Epithelial cell of prostate (primary cell): ENCODE data around the gene FRMPD4.
A peak's percentile ranks its signal among the peaks of the same experiment; 100 is the strongest.
"Not testable (repeated sequence)": the region's sequence is repeated elsewhere in the genome, so short reads cannot be mapped to it uniquely, and the experiment has no call there.

Source experiments
- DNase-seq: peaks from one replicate; pipeline ENCODE4 v3.0.0-alpha.2; 2011; ENCODE audit warnings: low read depth, low spot score
- H3K27ac ChIP-seq: fragments of 450-650 bp; 2 replicates; pipeline ENCODE4 v1.5.1; 2017; ENCODE audit warnings: mild to moderate bottlenecking

FRMPD4 gene

DNA sequence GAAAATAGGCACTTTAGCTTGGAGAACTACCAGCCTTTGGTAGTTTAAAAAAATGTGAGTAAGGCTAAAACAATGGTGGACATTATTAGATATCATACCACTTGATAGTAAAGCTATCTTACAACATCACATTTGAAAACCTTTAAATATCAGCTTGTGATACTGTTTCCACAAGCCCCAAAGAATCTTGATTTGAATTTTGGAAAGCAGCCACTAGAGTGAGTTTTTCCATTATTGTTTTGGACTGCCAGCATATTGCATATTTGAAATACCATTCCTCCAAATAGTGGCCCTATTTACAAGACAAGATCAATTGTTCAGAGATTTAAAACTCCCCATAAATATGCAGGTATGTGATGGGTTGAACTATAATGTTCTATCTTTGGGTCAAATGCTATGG lies 349.9 kb downstream of the FRMPD4 start:
- no peak for DNase-seq

DNA sequence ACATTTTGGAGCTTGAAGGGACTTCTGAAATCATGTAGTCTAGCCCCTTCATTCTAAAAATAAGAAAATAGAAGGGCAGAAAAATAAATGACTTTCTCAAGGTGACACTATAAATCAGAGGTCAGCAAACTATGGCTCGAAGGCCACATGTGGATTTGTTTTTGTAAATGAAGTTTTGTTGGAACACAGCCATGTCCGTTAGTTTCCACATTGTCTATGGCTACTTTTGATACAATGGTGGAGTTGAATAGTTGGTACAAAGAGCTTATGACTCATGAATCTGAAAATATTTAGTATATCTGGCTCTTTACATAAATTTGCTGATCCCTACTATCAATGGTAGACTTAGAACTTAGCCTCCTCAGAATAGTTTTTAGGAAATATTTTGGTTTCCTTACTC lies 350.5 kb downstream of the FRMPD4 start:
- DNase-seq, result no peak
- H3K27ac ChIP-seq, result no peak overlapping the region

More for the DNA sequence above, 349.9 kb downstream of the FRMPD4 start:
- no peak overlapping the region for H3K27ac ChIP-seq

GRCh38 chrX:12489341-12489740 lies 351.1 kb downstream of the FRMPD4 start:
- H3K27ac ChIP-seq, result no peak overlapping the region
- DNase-seq, result no peak

- H3K27ac ChIP-seq, result no peak overlapping the region
- no peak for DNase-seq
Measured at GRCh38 chrX:12494400-12495138, 356.3 kb downstream of the FRMPD4 start.

- no peak overlapping the region for H3K27ac ChIP-seq
- DNase-seq, result no peak
Measured at GRCh38 chrX:12496343-12496742, 358.1 kb downstream of the FRMPD4 start.

DNA sequence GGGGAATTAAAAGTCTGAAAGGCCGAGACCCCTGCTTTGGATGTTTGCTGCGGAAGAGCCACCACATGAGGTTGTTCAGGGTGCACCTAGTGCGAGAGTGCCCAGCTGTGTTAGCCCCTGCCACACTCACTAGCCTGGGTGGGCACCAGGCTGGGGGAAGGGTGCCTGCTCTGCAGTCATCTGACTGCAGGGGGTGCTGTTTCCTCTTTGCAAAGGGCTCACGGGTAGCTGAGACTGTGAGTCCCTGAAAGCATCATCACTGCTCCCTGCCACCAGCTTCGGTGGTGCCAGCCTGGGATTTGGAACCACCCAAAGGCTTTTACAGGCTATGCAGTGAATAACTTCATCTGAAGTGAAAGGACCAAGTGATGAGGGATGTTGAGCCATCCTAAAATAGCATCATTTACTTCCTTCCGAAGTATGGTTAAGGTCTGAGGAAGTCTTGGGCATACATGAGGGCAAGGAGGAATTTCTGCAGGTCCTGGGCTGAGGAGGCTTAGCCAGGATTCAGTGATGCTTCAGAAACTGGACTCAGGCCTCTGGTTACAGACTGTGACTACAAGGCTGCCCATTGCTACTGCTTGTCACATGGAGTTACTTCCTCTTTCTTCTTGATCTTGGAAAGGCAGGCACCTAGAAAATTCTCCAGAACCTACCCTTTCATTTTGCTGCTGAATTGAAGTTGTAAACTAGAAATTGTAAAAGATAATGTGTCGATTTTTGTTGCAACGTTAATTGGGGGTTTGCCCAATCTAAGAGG lies 359.7 kb downstream of the FRMPD4 start:
- no peak for DNase-seq

GRCh38 chrX:12505127-12505526 lies 366.9 kb downstream of the FRMPD4 start:
- no peak overlapping the region for H3K27ac ChIP-seq
- DNase-seq, result no peak

More for the DNA sequence above, 359.7 kb downstream of the FRMPD4 start:
- no peak overlapping the region for H3K27ac ChIP-seq

DNA sequence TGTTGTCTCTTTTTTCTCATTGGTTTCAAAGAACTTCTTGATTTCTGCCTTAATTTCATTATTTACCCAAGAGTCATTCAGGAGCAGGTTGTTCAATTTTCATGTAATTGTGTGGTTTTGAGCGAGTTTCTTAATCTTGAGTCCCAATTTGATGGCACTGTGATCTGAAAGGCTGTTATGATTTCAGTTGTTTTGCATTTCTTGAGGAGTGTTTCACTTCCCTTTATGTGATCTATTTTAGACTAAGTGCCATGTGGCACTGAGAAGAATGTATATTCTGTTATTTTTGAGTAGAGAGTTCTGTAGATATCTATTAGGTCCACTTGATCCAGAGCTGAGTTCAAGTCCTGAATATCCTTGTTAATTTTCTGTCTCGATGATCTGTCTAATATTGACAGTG lies 377.1 kb downstream of the FRMPD4 start:
- DNase-seq, H3K27ac ChIP-seq: not testable (repeated sequence)

- DNase-seq, result no peak
- no peak overlapping the region for H3K27ac ChIP-seq
Measured at GRCh38 chrX:12526306-12526705, 388.0 kb downstream of the FRMPD4 start.

DNA sequence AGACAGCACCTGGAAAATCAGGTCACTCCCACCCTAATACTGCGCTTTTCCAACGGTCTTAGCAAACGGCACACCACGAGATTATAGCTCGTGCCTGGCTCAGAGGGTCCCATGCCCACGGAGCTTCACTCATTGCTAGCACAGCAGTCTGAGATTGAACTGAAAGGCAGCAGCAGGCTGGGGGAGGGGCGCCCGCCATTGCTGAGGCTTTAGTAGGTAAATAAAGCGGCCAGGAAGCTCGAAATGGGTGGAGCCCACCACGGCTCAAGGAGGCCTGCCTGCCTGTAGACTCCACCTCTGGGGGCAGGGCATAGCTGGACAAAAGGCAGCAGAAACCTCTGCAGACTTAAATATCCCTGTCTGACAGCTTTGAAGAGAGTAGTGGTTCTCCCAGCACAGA lies 399.8 kb downstream of the FRMPD4 start:
- H3K27ac ChIP-seq, DNase-seq: not testable (repeated sequence)

DNA sequence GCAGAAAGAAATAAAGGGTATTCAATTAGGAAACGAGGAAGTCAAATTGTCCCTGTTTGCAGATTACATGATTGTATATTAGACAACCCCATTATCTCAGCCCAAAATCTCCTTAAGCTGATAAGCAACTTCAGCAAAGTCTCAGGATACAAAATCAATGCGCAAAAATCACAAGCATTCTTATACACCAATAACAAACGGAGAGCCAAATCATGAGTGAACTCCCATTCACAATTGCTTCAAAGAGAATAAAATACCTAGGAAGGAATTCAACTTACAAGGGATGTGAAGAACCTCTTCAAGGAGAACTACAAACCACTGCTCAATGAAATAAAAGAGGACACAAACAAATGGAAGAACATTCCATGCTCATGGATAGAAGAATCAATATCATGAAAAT lies 404.0 kb downstream of the FRMPD4 start:
- not testable (repeated sequence) for H3K27ac ChIP-seq, DNase-seq

GRCh38 chrX:12548341-12548740 lies 410.1 kb downstream of the FRMPD4 start:
- DNase-seq, result no peak
- no peak overlapping the region for H3K27ac ChIP-seq

DNA sequence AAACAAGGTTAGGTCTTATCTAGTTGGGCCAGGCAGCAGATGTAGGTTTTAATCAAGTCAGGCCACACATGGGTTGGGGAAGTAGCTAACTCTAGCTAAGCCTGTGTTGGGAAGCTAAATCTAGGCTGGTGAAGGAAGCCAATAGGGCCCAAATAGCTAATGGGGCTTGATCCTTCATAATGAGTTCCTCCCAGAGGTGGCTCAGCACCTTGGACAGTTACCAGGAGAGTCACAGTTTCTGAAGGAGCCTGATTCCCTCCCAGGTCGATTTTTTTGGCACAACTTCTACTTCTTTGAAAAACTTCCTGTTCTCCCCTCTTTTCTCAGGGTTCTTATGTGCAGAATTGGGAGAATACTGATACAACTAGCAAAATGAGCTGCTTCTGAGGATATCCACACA lies 410.5 kb downstream of the FRMPD4 start:
- no peak for DNase-seq
- H3K27ac ChIP-seq, result no peak overlapping the region

GRCh38 chrX:12554206-12554605 lies 415.9 kb downstream of the FRMPD4 start:
- no peak for DNase-seq
- no peak overlapping the region for H3K27ac ChIP-seq

GRCh38 chrX:12563121-12563520 lies 424.8 kb downstream of the FRMPD4 start:
- no peak overlapping the region for H3K27ac ChIP-seq
- DNase-seq, result peak; percentile 12

- no peak for DNase-seq
- no peak overlapping the region for H3K27ac ChIP-seq
Measured at GRCh38 chrX:12564221-12564620, 425.9 kb downstream of the FRMPD4 start.

GRCh38 chrX:12567857-12568256 lies 429.6 kb downstream of the FRMPD4 start:
- no peak for DNase-seq

GRCh38 chrX:12570859-12571501 lies 432.7 kb downstream of the FRMPD4 start:
- no peak overlapping the region for H3K27ac ChIP-seq
- no peak for DNase-seq

More at GRCh38 chrX:12567857-12568256, 429.6 kb downstream of the FRMPD4 start:
- H3K27ac ChIP-seq, result peak overlapping the region; percentile 8

GRCh38 chrX:12579311-12579710 lies 441.0 kb downstream of the FRMPD4 start:
- H3K27ac ChIP-seq, result peak overlapping the region; percentile 65

GRCh38 chrX:12580548-12580947 lies 442.3 kb downstream of the FRMPD4 start:
- DNase-seq, result peak; percentile 54
- peak overlapping the region; percentile 65 for H3K27ac ChIP-seq

More at GRCh38 chrX:12579311-12579710, 441.0 kb downstream of the FRMPD4 start:
- DNase-seq, result no peak

DNA sequence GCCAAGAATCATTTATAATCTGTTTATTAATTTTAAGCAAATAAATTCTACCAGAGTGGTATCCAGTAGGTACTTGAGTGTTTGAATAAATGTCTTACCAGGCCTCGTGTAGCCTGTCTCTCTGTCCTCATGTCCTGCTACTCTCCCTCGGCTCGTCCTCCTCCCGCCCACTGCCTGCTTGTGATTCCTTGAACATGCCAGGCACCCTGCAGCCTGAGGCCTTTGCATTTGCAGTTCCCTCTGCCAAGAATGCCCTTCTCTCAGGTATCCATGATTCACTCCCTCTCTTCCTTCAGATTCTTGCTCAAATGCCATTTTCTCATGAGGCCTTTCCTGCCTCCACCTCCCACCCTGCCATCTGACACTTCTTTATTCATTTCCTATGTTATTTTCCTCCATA lies 443.3 kb downstream of the FRMPD4 start:
- peak overlapping the region; percentile 65 for H3K27ac ChIP-seq
- peak; percentile 6 for DNase-seq
